IPS-15b (cell line): ENCODE data around the gene ATP6V0D1.
"Not testable (repeated sequence)": the region's sequence is repeated elsewhere in the genome, so short reads cannot be mapped to it uniquely, and the experiment has no call there.

Experiments
- H3K27me3 ChIP-seq: one replicate; pipeline ENCODE4 v1.6.1; 2013; ENCODE audit warnings: low read length; ENCODE audit not compliant: control insufficient read depth, insufficient read depth
- H3K36me3 ChIP-seq: one replicate; pipeline ENCODE4 v1.6.1; 2013; ENCODE audit warnings: low read length; ENCODE audit not compliant: control insufficient read depth, insufficient read depth
- H3K4me1 ChIP-seq: one replicate; pipeline ENCODE4 v1.6.1; 2013; ENCODE audit warnings: mild to moderate bottlenecking, low read length; ENCODE audit not compliant: control insufficient read depth, insufficient read depth
- H3K4me3 ChIP-seq: one replicate; pipeline ENCODE4 v1.5.1; 2013; ENCODE audit warnings: low read depth, low read length
- H3K9ac ChIP-seq: one replicate; pipeline ENCODE4 v1.6.1; 2013; ENCODE audit warnings: low read depth, mild to moderate bottlenecking, low read length
- H3K9me3 ChIP-seq: one replicate; pipeline ENCODE4 v1.6.1; 2013; ENCODE audit warnings: mild to moderate bottlenecking, low read length; ENCODE audit not compliant: control insufficient read depth, insufficient read depth

Gene ATP6V0D1

DNA sequence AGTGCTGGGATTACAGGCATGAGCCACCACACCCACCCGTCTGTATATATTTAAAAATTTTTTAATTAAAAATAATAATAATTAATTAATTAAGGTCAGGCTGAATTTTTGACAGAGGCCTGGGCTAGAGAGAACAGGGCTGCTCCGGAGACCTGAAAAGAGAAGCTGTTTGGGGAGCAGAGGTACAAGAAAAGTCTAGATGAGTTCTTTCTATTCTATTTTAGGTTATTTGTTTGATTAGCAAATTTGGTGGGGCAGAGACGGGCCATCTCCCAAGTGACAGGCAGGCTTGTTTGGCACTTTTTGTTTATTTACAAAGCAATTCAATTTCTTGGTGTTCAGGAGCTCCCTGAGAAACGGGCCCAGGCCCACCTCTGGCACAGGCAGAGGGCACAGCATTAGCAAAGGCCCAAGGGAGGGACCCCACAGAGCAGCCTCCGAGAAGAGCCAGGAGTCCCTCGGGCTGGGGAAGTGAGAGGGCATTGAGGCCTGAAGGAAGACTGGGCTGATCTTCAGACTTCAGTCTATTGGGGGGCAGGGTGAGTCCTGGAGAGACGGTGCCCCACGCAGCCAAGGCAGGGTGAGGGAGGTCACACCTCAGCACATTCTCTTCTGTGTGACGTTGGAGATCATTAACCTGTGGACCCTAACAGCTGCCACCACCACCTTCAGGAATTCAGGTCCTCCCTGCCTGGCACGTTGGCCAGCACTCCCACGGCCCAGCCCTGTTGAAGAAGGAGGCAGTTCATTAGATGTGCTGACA lies 36.9 kb upstream of the ATP6V0D1 start:
- H3K4me1 ChIP-seq = no peaks in the 10 kb centered on the region
- H3K9ac ChIP-seq = no peak overlapping the region
- H3K4me3 ChIP-seq = no peak overlapping the region
- H3K9me3 ChIP-seq = no peaks in the 10 kb centered on the region
- no peaks in the 10 kb centered on the region for H3K36me3 ChIP-seq
- peaks cover 4% of the 10 kb centered on the region for H3K27me3 ChIP-seq

DNA sequence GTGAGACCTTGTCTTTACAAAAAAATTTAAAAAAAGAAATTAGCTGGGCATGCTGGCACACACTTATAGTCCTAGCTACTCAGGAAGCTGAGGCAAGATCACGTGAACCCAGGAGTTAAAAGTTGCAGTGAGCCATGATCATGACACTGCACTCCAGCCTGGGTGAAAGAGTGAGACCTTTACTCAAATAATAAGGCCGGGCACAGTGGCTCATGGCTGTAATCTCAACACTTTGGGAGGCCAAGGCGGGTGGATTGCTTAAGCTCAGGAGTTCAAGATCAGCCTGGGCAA lies 36.1 kb upstream of the ATP6V0D1 start:
- Histone ChIP-seq H3K9ac (peak overlapping the region; percentile 24), H3K4me1 (no peaks in the 10 kb centered on the region)

DNA sequence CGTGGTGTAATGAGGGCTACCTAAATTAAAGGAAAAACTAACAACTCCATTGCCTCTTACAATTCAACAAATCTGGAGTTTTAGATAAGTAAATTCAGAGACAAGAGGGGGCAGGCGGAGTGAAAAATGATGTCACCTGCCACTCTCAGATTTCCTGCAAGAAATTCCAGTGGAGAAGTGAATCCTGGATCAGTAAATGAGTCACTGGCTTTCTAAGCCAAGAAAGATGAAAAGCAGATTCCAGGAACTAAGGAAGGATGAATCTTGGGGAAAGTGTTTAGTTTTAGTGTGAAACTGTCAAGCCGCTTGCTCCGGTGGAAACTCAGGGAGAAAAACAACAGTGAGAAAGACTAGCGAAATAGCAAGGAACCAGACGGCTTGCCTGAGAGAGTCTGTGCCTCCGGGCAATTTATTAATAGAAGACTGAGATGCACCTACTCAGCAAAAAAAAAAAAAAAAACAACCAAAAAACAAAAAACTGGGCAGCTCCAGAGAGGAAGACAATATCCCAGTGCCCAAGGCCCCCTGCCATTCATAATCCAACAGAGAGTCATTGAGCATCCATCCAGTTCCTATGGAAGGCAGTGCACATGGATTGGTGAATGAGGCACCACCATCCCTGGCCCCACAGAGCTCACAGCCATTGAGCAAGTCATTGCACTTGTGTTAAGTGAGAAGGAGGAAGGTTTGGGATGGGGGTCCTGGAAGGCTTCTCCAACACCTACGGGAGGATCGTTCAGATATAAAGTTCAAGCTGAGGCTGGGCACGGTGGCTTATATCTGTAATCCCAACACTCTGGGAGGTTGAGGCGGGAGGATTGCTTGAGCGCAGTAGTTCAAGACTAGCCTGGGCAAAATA lies 35.6 kb upstream of the ATP6V0D1 start:
- no peaks in the 10 kb centered on the region for H3K9me3 ChIP-seq
- peaks cover 2% of the 10 kb centered on the region for H3K27me3 ChIP-seq
- H3K9ac ChIP-seq = peak overlapping the region; percentile 24
- H3K4me3 ChIP-seq = no peak overlapping the region
- no peaks in the 10 kb centered on the region for H3K4me1 ChIP-seq
- H3K36me3 ChIP-seq = no peaks in the 10 kb centered on the region

More for the DNA sequence above, 36.1 kb upstream of the ATP6V0D1 start:
- Histone ChIP-seq H3K27me3 (peaks cover 4% of the 10 kb centered on the region), H3K36me3 (no peaks in the 10 kb centered on the region), H3K9me3 (no peaks in the 10 kb centered on the region), H3K4me3 (no peak overlapping the region)

DNA sequence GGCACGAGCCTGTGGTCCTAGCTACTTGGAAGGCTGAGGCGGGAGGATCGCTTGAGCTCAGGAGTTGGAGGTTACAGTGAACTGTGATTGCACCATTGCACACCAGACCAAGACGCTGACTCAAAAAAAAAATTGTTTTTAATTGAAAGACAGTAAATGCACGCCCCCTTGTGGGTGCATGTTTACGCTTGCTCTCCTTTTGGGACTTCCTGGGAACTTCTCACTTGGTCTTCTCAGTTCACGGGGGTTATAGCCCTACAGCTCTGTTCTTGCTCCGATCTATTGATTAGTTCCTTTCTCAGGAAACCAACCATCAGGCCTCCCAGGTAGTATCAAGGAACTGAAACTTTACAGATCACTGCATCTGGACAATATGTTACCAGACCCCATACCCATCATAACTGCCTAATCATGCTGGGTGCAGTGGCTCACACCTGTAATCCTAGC lies 33.4 kb upstream of the ATP6V0D1 start:
- no peak overlapping the region for H3K9ac ChIP-seq
- H3K27me3 ChIP-seq = no peaks in the 10 kb centered on the region
- H3K4me1 ChIP-seq = no peaks in the 10 kb centered on the region
- no peaks in the 10 kb centered on the region for H3K36me3 ChIP-seq
- no peaks in the 10 kb centered on the region for H3K9me3 ChIP-seq
- no peak overlapping the region for H3K4me3 ChIP-seq

DNA sequence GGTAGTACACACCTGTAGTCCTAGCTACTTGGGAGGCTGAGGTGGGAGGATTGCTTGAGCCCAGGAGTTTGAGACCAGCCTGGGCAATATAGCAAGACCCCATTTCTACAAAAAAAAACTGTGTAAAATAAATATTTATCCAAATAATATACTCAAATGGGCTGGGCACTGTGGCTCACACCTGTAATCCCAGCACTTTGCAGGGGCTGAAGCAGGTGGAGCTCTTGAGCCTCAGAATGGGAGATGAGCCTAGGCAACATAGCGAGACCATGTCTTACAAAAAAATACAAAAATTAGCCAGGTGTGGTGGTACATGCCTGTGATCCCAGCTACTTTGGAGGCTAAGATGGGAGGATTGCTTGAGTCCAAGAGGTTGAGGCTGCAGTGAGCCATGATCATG lies 32.9 kb upstream of the ATP6V0D1 start:
- H3K36me3 ChIP-seq, H3K9ac ChIP-seq, H3K27me3 ChIP-seq, H3K9me3 ChIP-seq, H3K4me1 ChIP-seq, H3K4me3 ChIP-seq: not testable (repeated sequence)

DNA sequence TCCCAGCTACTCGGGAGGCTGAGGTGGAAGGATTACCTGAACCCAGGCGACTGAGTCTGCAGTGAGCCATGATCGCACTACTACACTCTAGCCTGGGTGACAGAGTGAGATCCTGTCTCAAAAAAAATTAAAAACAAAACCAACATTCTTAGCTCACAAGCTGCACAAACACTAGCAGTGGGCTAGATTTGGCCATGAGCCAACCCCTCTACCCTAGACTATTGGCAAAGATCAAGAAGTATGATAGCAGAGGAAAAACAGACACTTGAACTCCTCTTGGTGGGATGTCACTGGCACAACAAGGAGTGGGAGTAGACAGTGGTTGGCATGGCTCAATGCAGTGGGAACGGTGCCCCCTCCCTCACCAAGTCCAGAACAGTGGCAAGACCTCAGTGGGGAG lies 28.1 kb upstream of the ATP6V0D1 start:
- H3K9me3 ChIP-seq = no peaks in the 10 kb centered on the region
- H3K4me1 ChIP-seq = no peaks in the 10 kb centered on the region
- H3K9ac ChIP-seq = no peak overlapping the region
- H3K36me3 ChIP-seq = no peaks in the 10 kb centered on the region
- no peak overlapping the region for H3K4me3 ChIP-seq
- no peaks in the 10 kb centered on the region for H3K27me3 ChIP-seq

DNA sequence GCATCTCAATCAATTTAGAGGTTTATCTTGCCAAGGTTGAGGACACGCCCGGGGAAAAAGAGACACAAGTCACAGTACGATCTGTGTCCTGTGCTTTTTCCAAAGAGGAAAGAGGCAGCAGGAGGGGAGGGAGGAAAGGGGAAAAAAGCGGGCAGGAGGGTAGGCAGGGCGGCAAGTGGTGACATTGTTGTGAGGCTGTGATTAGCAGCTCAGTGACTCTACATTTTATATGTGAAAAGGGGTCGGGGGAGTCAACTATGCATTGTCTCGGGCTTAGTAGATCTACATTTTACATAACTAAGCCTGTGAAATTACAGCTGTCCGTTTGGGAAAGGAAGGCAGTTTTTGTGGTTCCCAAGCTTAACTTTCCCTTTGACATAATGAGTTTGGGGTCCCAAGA lies 25.5 kb upstream of the ATP6V0D1 start:
- Histone ChIP-seq H3K9me3 (no peaks in the 10 kb centered on the region), H3K27me3 (no peaks in the 10 kb centered on the region), H3K4me3 (no peak overlapping the region), H3K36me3 (no peaks in the 10 kb centered on the region), H3K9ac (no peak overlapping the region), H3K4me1 (no peaks in the 10 kb centered on the region)

DNA sequence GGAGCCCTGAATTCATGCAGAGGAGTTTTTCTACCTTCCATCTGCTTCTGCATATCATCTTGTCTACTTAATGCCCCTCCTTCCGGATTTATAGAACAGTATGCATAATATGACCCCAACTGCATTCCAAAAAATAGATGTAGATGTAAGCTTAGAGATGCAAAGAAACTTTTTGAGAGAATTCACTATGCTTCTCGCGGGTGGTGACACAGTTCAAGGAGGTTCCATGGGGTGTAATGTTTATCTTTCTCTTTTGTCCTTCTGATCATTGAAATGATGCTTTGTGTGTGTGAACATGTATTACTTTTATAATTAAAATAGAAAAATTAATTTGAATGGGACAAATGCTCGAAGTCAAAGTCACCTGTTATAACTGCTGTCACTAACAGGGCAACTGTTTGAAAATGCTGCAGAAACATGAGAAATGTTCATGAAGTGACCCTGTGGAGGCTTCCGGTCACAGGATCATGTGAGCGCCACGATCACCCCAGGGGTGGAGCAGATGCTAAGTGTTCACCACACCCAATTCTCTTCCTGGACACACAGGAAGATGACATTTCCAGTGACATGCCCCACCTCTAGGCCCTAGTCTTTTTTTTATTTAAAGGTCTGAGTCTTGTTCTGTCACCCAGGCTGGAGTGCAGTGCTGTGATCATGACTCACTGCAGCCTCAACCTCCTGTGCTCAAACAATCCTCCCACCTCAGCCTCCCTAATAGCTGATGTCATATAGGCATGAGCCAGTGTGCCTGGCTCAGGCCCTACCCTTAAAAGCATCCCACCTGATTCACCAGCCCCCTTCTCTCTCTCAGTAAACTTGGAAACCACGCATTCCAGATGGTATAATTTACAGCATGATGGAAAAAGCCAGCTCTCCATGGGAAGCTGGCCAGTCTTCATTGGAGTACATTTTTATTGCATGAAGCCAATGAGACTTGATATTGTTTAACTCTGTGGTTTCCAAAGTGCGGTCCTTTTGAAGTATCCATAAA lies 23.4 kb upstream of the ATP6V0D1 start:
- H3K4me1 ChIP-seq = no peaks in the 10 kb centered on the region
- H3K36me3 ChIP-seq = no peaks in the 10 kb centered on the region
- H3K9me3 ChIP-seq = no peaks in the 10 kb centered on the region
- H3K4me3 ChIP-seq = no peak overlapping the region
- H3K9ac ChIP-seq = no peak overlapping the region
- peaks cover 3% of the 10 kb centered on the region for H3K27me3 ChIP-seq

DNA sequence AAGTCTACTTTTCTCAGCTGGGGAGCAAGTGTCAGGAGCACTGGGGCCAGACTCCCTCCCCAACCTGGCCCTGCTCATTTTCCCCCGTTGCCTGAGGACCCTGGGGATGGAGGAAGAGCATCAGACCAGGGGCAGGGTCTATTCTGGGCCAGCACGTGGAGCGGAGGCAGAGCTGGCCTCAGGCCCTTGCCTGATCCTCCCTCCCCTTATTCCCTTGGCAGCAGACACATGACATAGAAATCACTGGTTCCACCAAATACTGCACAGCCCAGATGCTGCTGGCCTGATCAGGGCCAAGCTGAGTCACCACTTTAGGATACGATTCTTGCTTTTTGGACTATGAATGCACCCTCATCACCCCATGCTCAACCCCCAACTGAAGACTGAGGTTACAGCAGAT lies 18.1 kb upstream of the ATP6V0D1 start:
- Histone ChIP-seq H3K4me1 (no peaks in the 10 kb centered on the region), H3K36me3 (no peaks in the 10 kb centered on the region), H3K9me3 (no peaks in the 10 kb centered on the region), H3K27me3 (peaks cover 9% of the 10 kb centered on the region), H3K9ac (no peak overlapping the region), H3K4me3 (no peak overlapping the region)

DNA sequence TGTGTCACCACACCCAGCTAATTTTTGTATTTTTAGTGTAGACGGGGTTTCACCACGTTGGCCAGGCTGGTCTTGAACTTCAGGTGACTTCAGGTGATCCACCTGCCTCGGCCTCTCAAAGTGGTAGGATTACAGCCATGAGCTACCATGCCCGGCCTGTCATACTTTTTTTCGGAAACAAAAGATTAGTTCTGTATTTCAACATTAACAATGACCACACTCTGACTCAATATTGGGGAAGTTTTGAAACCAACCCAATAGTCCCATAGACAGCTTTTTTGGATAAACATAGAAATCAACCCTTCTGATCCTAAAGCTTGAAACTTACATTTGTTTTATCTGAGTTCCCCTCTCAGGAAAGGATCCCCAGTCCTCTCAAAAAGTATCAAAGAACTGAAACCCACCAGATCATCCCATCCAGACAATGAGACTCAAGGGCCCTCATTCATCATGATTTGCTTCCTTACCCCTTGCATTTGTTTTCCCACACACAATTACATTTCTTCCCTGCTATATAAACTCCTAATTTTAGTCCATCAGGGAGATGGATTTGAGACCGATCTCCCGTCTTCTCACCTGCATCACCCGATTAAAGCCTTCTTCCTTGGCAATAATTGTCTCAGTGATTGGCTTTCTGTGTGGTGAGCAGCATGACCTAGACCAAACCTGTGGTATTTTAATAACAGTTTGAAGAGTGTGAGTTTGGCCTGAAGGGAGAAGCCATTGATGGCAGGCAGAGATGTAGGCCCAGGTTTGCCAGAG lies 9.6 kb upstream of the ATP6V0D1 start:
- no peak overlapping the region for H3K4me3 ChIP-seq
- H3K4me1 ChIP-seq = peaks cover 9% of the 10 kb centered on the region
- no peaks in the 10 kb centered on the region for H3K36me3 ChIP-seq
- H3K9me3 ChIP-seq = no peaks in the 10 kb centered on the region
- H3K27me3 ChIP-seq = peaks cover 49% of the 10 kb centered on the region
- no peak overlapping the region for H3K9ac ChIP-seq
